Fibroblast of skin of scalp (primary cell): ENCODE results near the gene RCSD1.
A peak's percentile ranks its signal among the peaks of the same experiment; 100 is the strongest.

Source experiments
- DNase-seq: peaks from one replicate; pipeline ENCODE4 v3.0.0-alpha.2; 2013

The RCSD1 gene

GRCh38 chr1:167693425-167694045 lies 63.5 kb downstream of the RCSD1 start:
- DNase-seq = no peak

- no peak for DNase-seq
These were observed 64.7 kb downstream of the RCSD1 start for GRCh38 chr1:167694691-167695090.

- DNase-seq = no peak
These were observed 65.1 kb downstream of the RCSD1 start for GRCh38 chr1:167695147-167695546.

- DNase-seq = no peak
These were observed 65.9 kb downstream of the RCSD1 start for GRCh38 chr1:167695756-167696561.

GRCh38 chr1:167697667-167698141 lies 67.7 kb downstream of the RCSD1 start:
- no peak for DNase-seq

GRCh38 chr1:167698313-167698712 lies 68.3 kb downstream of the RCSD1 start:
- DNase-seq = no peak

GRCh38 chr1:167701510-167701909 lies 71.5 kb downstream of the RCSD1 start:
- DNase-seq = no peak

- DNase-seq = no peak
These were observed 73.5 kb downstream of the RCSD1 start for GRCh38 chr1:167703557-167703956.

- DNase-seq = no peak
These were observed 74.7 kb downstream of the RCSD1 start for GRCh38 chr1:167704715-167705114.

GRCh38 chr1:167705250-167705649 lies 75.2 kb downstream of the RCSD1 start:
- DNase-seq = no peak

- no peak for DNase-seq
These were observed 76.3 kb downstream of the RCSD1 start for GRCh38 chr1:167706363-167706762.

- DNase-seq = no peak
These were observed 77.2 kb downstream of the RCSD1 start for GRCh38 chr1:167706931-167707877.

GRCh38 chr1:167707942-167708341 lies 77.9 kb downstream of the RCSD1 start:
- no peak for DNase-seq

- peak; percentile 85 for DNase-seq
These were observed 78.9 kb downstream of the RCSD1 start for GRCh38 chr1:167708940-167709389.

GRCh38 chr1:167710836-167711235 lies 80.8 kb downstream of the RCSD1 start:
- DNase-seq = no peak

GRCh38 chr1:167711797-167712196 lies 81.8 kb downstream of the RCSD1 start:
- no peak for DNase-seq

- DNase-seq = no peak
These were observed 83.5 kb downstream of the RCSD1 start for GRCh38 chr1:167713330-167714081.

- DNase-seq = no peak
These were observed 84.0 kb downstream of the RCSD1 start for GRCh38 chr1:167714098-167714438.

- DNase-seq = peak; percentile 85
These were observed 84.6 kb downstream of the RCSD1 start for GRCh38 chr1:167714439-167715156.

- DNase-seq = peak; percentile 86
These were observed 85.3 kb downstream of the RCSD1 start for GRCh38 chr1:167715157-167715999.

GRCh38 chr1:167716000-167716271 lies 85.9 kb downstream of the RCSD1 start:
- DNase-seq = no peak
